SK-N-SH (cell line): ENCODE data around the gene CFDP1. TPM values are rescaled to one million over a fixed set of nuclear protein-coding genes. Genes with fewer than 3 reads are reported as not detected.

Source experiments
- CTCF ChIA-PET: fragments of 300-600, 350-600 bp; formaldehyde crosslinking; extraction: SDS; loops from one replicate; lab custom pipeline; 2021; lab: Yijun Ruan, JAX
- POLR2A ChIA-PET: fragments of 350-600 bp; sonication (Branson Sonifier 250); formaldehyde crosslinking; extraction: SDS; loops from one replicate; lab custom pipeline; 2020; ENCODE audit warnings: antibody characterized with exemption, inconsistent platforms; lab: Yijun Ruan, JAX
- DNase-seq: peaks from one replicate; pipeline ENCODE4 v3.0.0; 2012
- H2AFZ ChIP-seq: fragments of 200-600 bp; sonication (generic); 2 replicates; pipeline ENCODE4 v1.8.1; 2016; ENCODE audit warnings: antibody characterized with exemption, mild to moderate bottlenecking, low read depth
- H3F3A ChIP-seq: fragments of 200-600 bp; sonication (generic); replicated peaks from 2 replicates; pipeline ENCODE3; 2016; ENCODE audit warnings: antibody characterized with exemption, mild to moderate bottlenecking; ENCODE audit not compliant: insufficient read depth
- H3K27ac ChIP-seq, 2 experiments: fragments of 200-500 bp in 1 of 2; fragments of 200-600 bp in 1 of 2; sonication (Bioruptor generic) in 1 of 2; sonication (generic), shearing (Covaris generic) in 1 of 2; 2 replicates each; pipeline versions ENCODE4 v1.5.1 to v1.6.1; 2014 to 2016; ENCODE audit warnings: low read depth in 2 of 2, inconsistent platforms in 1 of 2, low read length in 1 of 2, mild to moderate bottlenecking in 1 of 2, mixed read lengths in 1 of 2
- H3K27me3 ChIP-seq: fragments of 200-600 bp; sonication (generic), shearing (Covaris generic); 2 replicates; pipeline ENCODE4 v1.6.1; 2016; ENCODE audit warnings: mixed run types; ENCODE audit not compliant: insufficient read depth
- H3K36me3 ChIP-seq, 2 experiments: fragments of 200-500 bp in 1 of 2; fragments of 200-600 bp in 1 of 2; sonication (Bioruptor generic) in 1 of 2; sonication (generic) in 1 of 2; replicated peaks in 1 of 2; 2 replicates each; pipeline versions ENCODE3 to v1.5.1; 2014 to 2016; ENCODE audit warnings: low read length in 1 of 2, mild to moderate bottlenecking in 1 of 2; ENCODE audit not compliant: insufficient read depth in 2 of 2, control insufficient read depth in 1 of 2
- H3K4me1 ChIP-seq, 2 experiments: fragments of 200-500 bp in 1 of 2; fragments of 200-600 bp in 1 of 2; sonication (Bioruptor generic) in 1 of 2; sonication (generic), shearing (Covaris generic) in 1 of 2; 2 replicates each; pipeline versions ENCODE4 v1.5.1 to v1.6.1; 2014 to 2016; ENCODE audit warnings: low read depth in 1 of 2, low read length in 1 of 2, mixed run types in 1 of 2; ENCODE audit not compliant: insufficient read depth in 2 of 2, control insufficient read depth in 1 of 2
- H3K4me2 ChIP-seq: fragments of 200-600 bp; sonication (generic), shearing (Covaris generic); 2 replicates; pipeline ENCODE4 v1.6.1; 2017; ENCODE audit warnings: mixed run types
- H3K4me3 ChIP-seq, 2 experiments: fragments of 200-500 bp in 1 of 2; fragments of 200-600 bp in 1 of 2; sonication (Bioruptor generic) in 1 of 2; sonication (generic), shearing (Covaris generic) in 1 of 2; 2 replicates each; pipeline versions ENCODE4 v1.5.1 to v1.8.1; 2014 to 2016; ENCODE audit warnings: low read depth in 2 of 2, inconsistent platforms in 1 of 2, low read length in 1 of 2, mild to moderate bottlenecking in 1 of 2, mixed read lengths in 1 of 2, moderate library complexity in 1 of 2
- H3K79me2 ChIP-seq: fragments of 200-600 bp; sonication (generic); 2 replicates; pipeline ENCODE4 v1.8.1; 2017; ENCODE audit warnings: mild to moderate bottlenecking; ENCODE audit not compliant: insufficient read depth
- H3K9ac ChIP-seq: fragments of 200-600 bp; sonication (generic); 2 replicates; pipeline ENCODE4 v1.6.1; 2017; ENCODE audit warnings: mixed run types
- H3K9me2 ChIP-seq: fragments of 200-600 bp; sonication (generic); 2 replicates; pipeline ENCODE4 v1.6.1; 2017; ENCODE audit warnings: mixed run types
- H3K9me3 ChIP-seq: fragments of 200-600 bp; sonication (generic); 2 replicates; pipeline ENCODE4 v1.6.1; 2017; ENCODE audit warnings: mixed run types, mild to moderate bottlenecking, moderate library complexity
- H4K20me1 ChIP-seq: fragments of 200-600 bp; sonication (generic); 2 replicates; pipeline ENCODE4 v1.6.1; 2017; ENCODE audit warnings: mild to moderate bottlenecking, mixed run types; ENCODE audit not compliant: insufficient read depth
- CHD2 ChIP-seq: fragments of 150-350 bp; IDR thresholded peaks from 2 replicates; pipeline ENCODE4 v1.6.1; 2018; ENCODE audit warnings: low read length; ENCODE audit not compliant: partially characterized antibody
- ELF1 ChIP-seq: IDR thresholded peaks from 2 replicates; pipeline ENCODE4 v1.4.0; 2012
- EZH2phosphoT487 ChIP-seq: fragments of 200-600 bp; sonication (generic); IDR thresholded peaks from 2 replicates; pipeline ENCODE4 v1.6.1; 2017; ENCODE audit warnings: low read depth, mixed run types, mild to moderate bottlenecking, antibody characterized with exemption, moderate library complexity, borderline replicate concordance
- FOSL2 ChIP-seq: IDR thresholded peaks from 2 replicates; pipeline ENCODE4 v1.4.0; 2012; ENCODE audit warnings: low read depth, mild to moderate bottlenecking, moderate library complexity, borderline replicate concordance
- FOXJ3 ChIP-seq: sonication (generic); formaldehyde crosslinking; IDR thresholded peaks from 2 replicates; pipeline ENCODE4 v1.5.1; 2020; ENCODE audit warnings: mild to moderate bottlenecking, missing genetic modification reagents
- FOXM1 ChIP-seq: IDR thresholded peaks from 2 replicates; pipeline ENCODE4 v1.4.0; 2012; ENCODE audit warnings: low read depth, mild to moderate bottlenecking
- GABPA ChIP-seq: IDR thresholded peaks from 2 replicates; pipeline ENCODE4 v1.4.0; 2012; ENCODE audit warnings: low read depth, mild to moderate bottlenecking
- MAX ChIP-seq: IDR thresholded peaks from 2 replicates; pipeline ENCODE4 v1.4.0; 2012; ENCODE audit warnings: low read depth
- MEF2A ChIP-seq: IDR thresholded peaks from 2 replicates; pipeline ENCODE4 v1.4.0; 2012; ENCODE audit warnings: low read depth, borderline replicate concordance
- MXI1 ChIP-seq: IDR thresholded peaks from 2 replicates; pipeline ENCODE4 v1.6.1; 2012; ENCODE audit warnings: mild to moderate bottlenecking, low read depth, low read length, improper control_type of control experiment
- NRF1 ChIP-seq: IDR thresholded peaks from 2 replicates; pipeline ENCODE4 v1.6.1; 2012; ENCODE audit warnings: low read depth, mild to moderate bottlenecking, low read length
- RCOR1 ChIP-seq: fragments of 150-350 bp; IDR thresholded peaks from 2 replicates; pipeline ENCODE4 v1.6.1; 2017; ENCODE audit warnings: antibody characterized with exemption, low read length
- RFX5 ChIP-seq: IDR thresholded peaks from 2 replicates; pipeline ENCODE4 v1.6.1; 2012; ENCODE audit warnings: mild to moderate bottlenecking, improper control_type of control experiment, low read length
- SIN3A ChIP-seq: IDR thresholded peaks from 2 replicates; pipeline ENCODE4 v1.6.1; 2012; ENCODE audit warnings: low read depth, mild to moderate bottlenecking, low read length, moderate library complexity, borderline replicate concordance
- SMC3 ChIP-seq: IDR thresholded peaks from 2 replicates; pipeline ENCODE4 v1.6.1; 2012; ENCODE audit warnings: low read depth, low read length, improper control_type of control experiment
- TAF1 ChIP-seq: IDR thresholded peaks from 2 replicates; pipeline ENCODE4 v1.6.1; 2012; ENCODE audit warnings: low read depth, mild to moderate bottlenecking, low read length, moderate library complexity, borderline replicate concordance
- WGBS: methylation state at CpG from one replicate; pipeline ENCODE4 v1.1.6; 2017; ENCODE audit warnings: low lambda C conversion rate; 5-methylcytosine and 5-hydroxymethylcytosine counted together
- polyA plus RNA-seq, 3 experiments: library from polyadenylated mRNA; depleted of rRNA; stranded (reverse); fragments of >200 nt; gene quantifications; 2 replicates each; pipeline ENCODE4 v1.2.3, GENCODE V29; 2012
- TF ChIP-seq, protein P1 (sequence below): fragments of 200-600 bp; sonication (generic); IDR thresholded peaks from 2 replicates; pipeline ENCODE4 v1.6.1; 2017; ENCODE audit warnings: antibody characterized with exemption, mild to moderate bottlenecking, moderate library complexity
- TF ChIP-seq, protein P2 (sequence below): IDR thresholded peaks from 2 replicates; pipeline ENCODE4 v1.6.1; 2012; ENCODE audit warnings: mild to moderate bottlenecking, low read depth, low read length, moderate library complexity

The CFDP1 gene
- polyA plus RNA-seq, 1 of the 3 experiments (the other 2 are of a cell fraction), result 46.0 TPM

DNA sequence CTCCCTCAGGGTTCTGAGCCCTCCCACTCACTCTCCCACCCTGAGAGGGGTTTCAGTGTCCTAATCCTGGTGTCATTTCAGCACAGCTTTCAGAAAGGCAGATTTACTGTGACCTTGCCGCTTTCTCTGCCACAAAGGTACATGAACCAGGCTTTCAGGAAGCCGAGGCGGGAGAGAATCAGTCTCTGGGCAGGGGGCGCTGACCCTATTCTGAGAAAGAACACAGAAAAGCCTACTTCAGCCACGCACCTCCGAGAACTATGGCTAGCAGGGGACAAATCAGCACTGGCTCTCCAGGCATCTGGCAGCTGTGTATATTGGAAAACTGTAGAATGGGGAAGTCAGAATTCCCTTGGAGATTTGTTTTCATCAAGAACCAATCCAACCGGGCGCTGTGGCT lies 124.1 kb downstream of the CFDP1 start:
- no peak overlapping the region for H3K9ac ChIP-seq
- H3K9me3 ChIP-seq, result no peaks in the 10 kb centered on the region
- no peak overlapping the region for H3K27ac ChIP-seq
- H4K20me1 ChIP-seq, result no peaks in the 10 kb centered on the region
- ChIA-PET CTCF (no interaction called here), POLR2A (no interaction called here)
- H3K4me3 ChIP-seq, result no peak overlapping the region
- H3F3A ChIP-seq, result peaks cover 29% of the 10 kb centered on the region
- H2AFZ ChIP-seq, result no peak overlapping the region
- peaks cover 22 to 32% of the 10 kb centered on the region in 2 experiments for H3K4me1 ChIP-seq
- DNase-seq, result no peak
- no peaks in the 10 kb centered on the region for H3K27me3 ChIP-seq
- H3K36me3 ChIP-seq, result peaks cover 0 to 6% of the 10 kb centered on the region in 2 experiments
- no peaks in the 10 kb centered on the region for H3K9me2 ChIP-seq
- H3K79me2 ChIP-seq, result no peaks in the 10 kb centered on the region
- TF ChIP-seq MAX (no peak), CHD2 (no peak), SMC3 (no peak), NRF1 (no peak), FOSL2 (no peak), ELF1 (no peak), MEF2A (no peak), TAF1 (no peak), MXI1 (no peak), SIN3A (no peak)
- TF ChIP-seq, protein P1, sequence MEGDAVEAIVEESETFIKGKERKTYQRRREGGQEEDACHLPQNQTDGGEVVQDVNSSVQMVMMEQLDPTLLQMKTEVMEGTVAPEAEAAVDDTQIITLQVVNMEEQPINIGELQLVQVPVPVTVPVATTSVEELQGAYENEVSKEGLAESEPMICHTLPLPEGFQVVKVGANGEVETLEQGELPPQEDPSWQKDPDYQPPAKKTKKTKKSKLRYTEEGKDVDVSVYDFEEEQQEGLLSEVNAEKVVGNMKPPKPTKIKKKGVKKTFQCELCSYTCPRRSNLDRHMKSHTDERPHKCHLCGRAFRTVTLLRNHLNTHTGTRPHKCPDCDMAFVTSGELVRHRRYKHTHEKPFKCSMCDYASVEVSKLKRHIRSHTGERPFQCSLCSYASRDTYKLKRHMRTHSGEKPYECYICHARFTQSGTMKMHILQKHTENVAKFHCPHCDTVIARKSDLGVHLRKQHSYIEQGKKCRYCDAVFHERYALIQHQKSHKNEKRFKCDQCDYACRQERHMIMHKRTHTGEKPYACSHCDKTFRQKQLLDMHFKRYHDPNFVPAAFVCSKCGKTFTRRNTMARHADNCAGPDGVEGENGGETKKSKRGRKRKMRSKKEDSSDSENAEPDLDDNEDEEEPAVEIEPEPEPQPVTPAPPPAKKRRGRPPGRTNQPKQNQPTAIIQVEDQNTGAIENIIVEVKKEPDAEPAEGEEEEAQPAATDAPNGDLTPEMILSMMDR, result no peak
- TF ChIP-seq, protein P2, sequence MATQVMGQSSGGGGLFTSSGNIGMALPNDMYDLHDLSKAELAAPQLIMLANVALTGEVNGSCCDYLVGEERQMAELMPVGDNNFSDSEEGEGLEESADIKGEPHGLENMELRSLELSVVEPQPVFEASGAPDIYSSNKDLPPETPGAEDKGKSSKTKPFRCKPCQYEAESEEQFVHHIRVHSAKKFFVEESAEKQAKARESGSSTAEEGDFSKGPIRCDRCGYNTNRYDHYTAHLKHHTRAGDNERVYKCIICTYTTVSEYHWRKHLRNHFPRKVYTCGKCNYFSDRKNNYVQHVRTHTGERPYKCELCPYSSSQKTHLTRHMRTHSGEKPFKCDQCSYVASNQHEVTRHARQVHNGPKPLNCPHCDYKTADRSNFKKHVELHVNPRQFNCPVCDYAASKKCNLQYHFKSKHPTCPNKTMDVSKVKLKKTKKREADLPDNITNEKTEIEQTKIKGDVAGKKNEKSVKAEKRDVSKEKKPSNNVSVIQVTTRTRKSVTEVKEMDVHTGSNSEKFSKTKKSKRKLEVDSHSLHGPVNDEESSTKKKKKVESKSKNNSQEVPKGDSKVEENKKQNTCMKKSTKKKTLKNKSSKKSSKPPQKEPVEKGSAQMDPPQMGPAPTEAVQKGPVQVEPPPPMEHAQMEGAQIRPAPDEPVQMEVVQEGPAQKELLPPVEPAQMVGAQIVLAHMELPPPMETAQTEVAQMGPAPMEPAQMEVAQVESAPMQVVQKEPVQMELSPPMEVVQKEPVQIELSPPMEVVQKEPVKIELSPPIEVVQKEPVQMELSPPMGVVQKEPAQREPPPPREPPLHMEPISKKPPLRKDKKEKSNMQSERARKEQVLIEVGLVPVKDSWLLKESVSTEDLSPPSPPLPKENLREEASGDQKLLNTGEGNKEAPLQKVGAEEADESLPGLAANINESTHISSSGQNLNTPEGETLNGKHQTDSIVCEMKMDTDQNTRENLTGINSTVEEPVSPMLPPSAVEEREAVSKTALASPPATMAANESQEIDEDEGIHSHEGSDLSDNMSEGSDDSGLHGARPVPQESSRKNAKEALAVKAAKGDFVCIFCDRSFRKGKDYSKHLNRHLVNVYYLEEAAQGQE, result no peak
- H3K4me2 ChIP-seq, result no peak overlapping the region
- 93% methylated on average over 8 of the region's 8 CpGs for WGBS

- H3K9me2 ChIP-seq, result no peaks in the 10 kb centered on the region
- peaks cover 22 to 41% of the 10 kb centered on the region in 2 experiments for H3K4me1 ChIP-seq
- H3K9me3 ChIP-seq, result no peaks in the 10 kb centered on the region
- no peak overlapping the region for H3K4me3 ChIP-seq
- ChIA-PET CTCF (interaction anchor here (1.0 to 2.7 kb wide), 2 partner anchors 58 to 108 kb away, joined by 4 to 13 read pairs; no protein-coding TSS in a partner anchor), POLR2A (no interaction called here)
- TF ChIP-seq NRF1 (no peak), RFX5 (no peak), GABPA (no peak), EZH2phosphoT487 (no peak), RCOR1 (no peak), FOXM1 (no peak), FOSL2 (no peak), FOXJ3 (CRISPR knock-in tag) (no peak), TAF1 (no peak)
- TF ChIP-seq, protein P1, result no peak
- no peaks in the 10 kb centered on the region; the same call in 1 of the 2 replicates for H3K79me2 ChIP-seq
- no peak for DNase-seq
- H3K27ac ChIP-seq, result no peak overlapping the region; a peak in 1 of 4 replicates
- H3F3A ChIP-seq, result peaks cover 37% of the 10 kb centered on the region
- no peaks in the 10 kb centered on the region for H3K27me3 ChIP-seq
- no peak overlapping the region for H3K4me2 ChIP-seq
- no peaks in the 10 kb centered on the region for H4K20me1 ChIP-seq
- H3K36me3 ChIP-seq, result peaks cover 0 to 10% of the 10 kb centered on the region in 2 experiments
- WGBS, result 90% methylated on average over 3 of the region's 3 CpGs
- no peak overlapping the region for H3K9ac ChIP-seq
- no peak overlapping the region for H2AFZ ChIP-seq
Measured at GRCh38 chr16:75308011-75308410, 125.3 kb downstream of the CFDP1 start.
